NCI-H1694 treated with DMSO at 0.1 percent for 48 hours (cell line): Measurements from ENCODE around the gene FRMD4A.

Experiments used
- DNase-seq: peaks from one replicate; lab custom pipeline; 2025; lab: John Stamatoyannopoulos, UW

FRMD4A gene

DNA sequence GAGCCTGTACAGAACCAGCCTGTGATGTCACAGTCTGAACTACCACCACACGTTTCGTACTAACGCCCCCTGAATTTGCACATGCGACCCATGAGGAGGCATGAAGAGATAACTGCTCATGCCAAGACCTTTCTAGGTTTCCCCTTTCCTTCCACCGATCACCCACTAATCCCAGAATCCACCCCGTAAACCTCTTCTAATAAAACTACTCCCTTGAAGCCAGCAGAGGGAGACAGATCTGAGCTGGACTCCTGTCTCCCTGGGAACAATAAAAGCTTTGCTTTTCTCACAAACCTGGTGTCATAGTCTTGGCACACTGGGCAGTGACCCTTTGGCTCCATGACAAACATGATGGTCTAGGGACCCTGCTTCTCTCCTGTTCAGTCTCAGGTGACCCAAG lies 144.5 kb downstream of the FRMD4A start:
- no peak for DNase-seq

GRCh38 chr10:14185316-14186045 lies 145.2 kb downstream of the FRMD4A start:
- DNase-seq, result peak; percentile 10

DNA sequence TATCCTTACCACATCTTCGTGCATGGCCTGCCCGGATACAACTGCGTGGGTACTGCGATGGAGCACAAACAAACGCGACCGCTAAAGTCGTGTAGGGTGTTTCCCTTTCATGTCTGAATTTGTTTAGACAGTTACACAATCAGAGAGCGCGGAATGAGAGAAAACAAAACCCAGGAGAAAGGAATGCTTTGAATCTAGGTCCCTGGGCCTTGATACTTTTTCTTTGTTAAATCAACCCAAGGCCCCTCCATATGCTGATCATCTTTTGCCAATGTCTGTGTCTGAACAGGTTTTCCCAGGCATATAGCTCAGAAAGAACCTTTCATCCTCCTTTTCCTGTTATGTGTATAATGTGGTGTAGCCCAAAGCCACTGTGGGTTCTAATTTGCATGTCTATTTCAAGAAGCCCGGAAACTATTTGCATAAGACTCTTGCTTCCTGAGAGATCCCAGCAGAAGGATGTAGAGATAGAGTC lies 145.8 kb downstream of the FRMD4A start:
- no peak for DNase-seq

- no peak for DNase-seq
Observed at GRCh38 chr10:14182781-14183180, 147.9 kb downstream of the FRMD4A start.

- no peak for DNase-seq
Observed at GRCh38 chr10:14181567-14181936, 149.2 kb downstream of the FRMD4A start.

GRCh38 chr10:14180911-14181566 lies 149.7 kb downstream of the FRMD4A start:
- DNase-seq, result no peak

DNA sequence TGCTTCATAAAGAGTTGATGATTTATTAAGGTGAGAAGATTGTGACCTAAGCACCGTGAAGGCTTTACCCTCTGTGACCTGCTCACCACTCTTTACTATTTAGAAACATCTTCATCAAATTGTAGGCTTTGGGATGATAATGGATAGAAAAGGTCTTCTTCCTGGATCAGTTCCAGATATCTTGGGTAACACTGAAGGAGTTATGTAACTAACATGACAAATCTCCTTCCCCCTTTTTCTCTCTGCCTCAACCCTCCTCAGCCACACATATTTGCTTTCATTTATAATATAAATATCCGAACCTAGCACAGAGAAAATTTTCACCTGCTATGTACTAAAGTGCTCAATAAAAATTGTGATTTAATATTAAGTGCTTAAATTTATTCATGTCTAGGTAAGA lies 151.5 kb downstream of the FRMD4A start:
- no peak for DNase-seq

GRCh38 chr10:14173706-14174594 lies 156.8 kb downstream of the FRMD4A start:
- DNase-seq, result peak; percentile 70

- DNase-seq, result no peak
Observed at GRCh38 chr10:14173391-14173705, 157.4 kb downstream of the FRMD4A start.

- DNase-seq, result no peak
Observed at GRCh38 chr10:14172336-14172950, 158.3 kb downstream of the FRMD4A start.

- peak; percentile 11 for DNase-seq
Observed at GRCh38 chr10:14171336-14171735, 159.4 kb downstream of the FRMD4A start.

- no peak for DNase-seq
Observed at GRCh38 chr10:14163377-14164086, 167.2 kb downstream of the FRMD4A start.

DNA sequence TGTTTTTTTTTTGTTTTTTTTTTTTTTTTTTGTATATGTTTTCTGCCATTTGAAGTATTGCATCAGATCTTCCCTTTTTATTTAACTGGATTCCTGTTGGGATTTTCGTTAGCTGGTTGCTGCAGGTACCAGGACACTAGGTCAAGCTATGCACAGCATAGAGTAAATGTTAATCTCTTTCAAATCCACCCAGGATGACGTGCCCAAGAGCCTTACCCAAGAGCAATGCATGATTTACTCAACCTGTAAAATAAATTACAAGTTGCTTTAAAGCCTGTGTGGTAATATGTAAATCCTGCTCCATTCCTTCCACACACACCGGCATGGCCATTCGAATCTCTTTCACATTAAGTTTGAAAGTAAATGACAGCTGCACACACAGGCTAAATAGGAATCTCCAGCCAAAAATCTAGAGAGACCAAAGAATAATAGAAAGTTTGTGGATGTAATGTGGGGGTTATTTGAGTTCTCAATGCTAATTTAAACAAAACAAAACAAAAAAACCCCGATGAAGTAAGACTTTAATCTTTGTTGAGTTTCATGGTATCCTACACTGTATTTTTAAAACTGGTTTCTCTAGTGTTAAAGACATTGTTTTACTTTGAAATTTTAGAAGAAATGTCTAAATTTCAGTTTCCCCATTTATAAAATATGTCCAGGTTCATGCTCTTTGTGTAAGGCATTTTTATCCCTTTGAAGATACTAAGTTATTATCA lies 167.9 kb downstream of the FRMD4A start:
- DNase-seq, result no peak

- DNase-seq, result no peak
Observed at GRCh38 chr10:14162061-14162460, 168.7 kb downstream of the FRMD4A start.

DNA sequence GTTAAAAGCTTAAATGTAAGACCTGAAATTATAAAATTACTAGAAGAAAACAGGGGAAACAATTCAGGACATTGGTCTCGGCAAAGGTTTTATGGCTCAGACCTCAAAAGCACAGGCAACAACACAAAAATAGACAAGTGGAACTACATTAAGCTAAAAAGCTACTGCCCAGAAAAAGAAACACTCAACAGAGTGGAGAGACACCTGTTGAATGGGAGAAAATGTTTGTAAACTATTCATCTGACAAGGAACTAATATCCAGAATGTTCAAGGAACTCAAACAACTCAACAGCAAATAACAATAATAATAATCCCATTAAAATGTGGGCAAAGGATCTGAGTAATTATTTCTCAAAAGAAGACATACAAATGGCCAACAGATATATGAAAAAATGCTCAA lies 170.4 kb downstream of the FRMD4A start:
- DNase-seq, result no peak

DNA sequence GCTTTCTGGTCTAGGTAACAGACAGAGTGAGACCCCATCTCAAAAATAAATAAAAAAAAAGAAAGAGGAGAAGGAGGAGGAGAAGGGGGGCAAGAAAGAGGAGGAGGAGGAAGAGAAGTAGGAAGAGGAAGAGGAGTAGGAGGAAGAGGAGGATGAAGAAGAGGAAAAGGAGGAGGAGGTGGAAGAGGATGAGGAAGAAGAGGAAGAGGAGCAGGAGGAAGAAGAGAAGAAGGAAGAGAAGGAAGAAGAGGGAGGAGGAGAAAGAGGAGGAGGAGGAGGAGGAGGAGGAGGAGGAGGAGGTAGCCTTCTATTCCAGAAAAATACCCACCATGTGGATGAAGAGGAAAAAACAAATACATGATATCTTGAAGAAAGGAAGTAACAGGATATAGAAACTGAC lies 172.1 kb downstream of the FRMD4A start:
- DNase-seq, result no peak

DNA sequence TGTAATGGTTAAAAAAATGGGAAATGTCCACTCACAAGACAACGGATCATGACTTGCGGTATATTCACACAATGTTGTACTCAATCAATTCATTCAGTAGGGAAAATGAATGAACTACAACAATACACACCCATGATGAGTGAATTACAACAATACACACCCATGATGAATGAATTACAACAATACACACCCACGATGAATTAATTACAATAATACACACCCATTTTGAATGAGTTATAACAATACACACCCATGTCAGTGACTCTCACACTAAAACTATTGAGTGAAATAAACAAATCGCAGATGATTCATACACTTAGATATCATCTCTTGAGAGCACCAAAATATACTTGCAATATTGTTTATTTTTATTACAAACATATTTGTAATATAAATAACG lies 174.6 kb downstream of the FRMD4A start:
- no peak for DNase-seq

- no peak for DNase-seq
Observed at GRCh38 chr10:14153570-14154055, 177.1 kb downstream of the FRMD4A start.

DNA sequence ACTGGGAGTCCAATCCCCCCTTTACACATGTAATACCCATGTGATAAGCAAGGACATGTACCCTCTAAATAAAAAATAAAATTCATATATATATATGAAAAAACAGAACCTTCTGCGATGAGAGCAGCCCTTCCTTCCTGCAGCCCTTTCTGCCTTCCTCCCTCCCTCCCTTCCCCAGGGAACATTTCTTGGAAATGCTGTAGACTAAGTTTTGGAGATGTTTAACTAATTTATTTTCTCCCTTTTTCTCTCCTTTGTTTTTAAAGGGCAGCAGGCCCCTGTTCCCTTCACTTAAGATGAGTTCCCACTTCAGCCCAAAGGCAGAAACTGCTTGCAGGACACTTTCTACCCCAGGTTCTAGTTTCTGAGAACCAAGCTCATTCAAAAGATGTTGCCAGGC lies 179.2 kb downstream of the FRMD4A start:
- no peak for DNase-seq

DNA sequence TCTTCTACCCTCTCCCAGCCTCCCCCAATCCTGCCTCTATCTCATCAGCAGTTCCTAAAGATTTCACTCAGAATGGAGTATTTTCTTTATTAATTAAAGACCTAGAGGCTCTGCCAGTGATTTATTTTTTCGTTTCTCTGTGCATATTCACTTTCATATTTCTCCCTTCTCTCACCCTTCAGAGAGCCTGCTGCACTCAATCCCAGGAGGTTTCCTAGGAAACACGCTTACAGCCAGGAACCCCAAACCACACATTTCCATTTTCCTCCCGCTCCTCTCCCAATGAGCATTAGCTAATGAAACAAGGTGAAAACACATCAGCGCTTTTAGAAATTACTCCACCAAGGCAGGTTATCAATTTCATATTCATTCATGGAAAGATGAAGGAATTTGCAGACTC lies 180.2 kb downstream of the FRMD4A start:
- DNase-seq, result no peak

GRCh38 chr10:14146501-14146900 lies 184.2 kb downstream of the FRMD4A start:
- no peak for DNase-seq
